ENCODE data around the gene COQ10A. TPM values are rescaled to one million over a fixed set of nuclear protein-coding genes. Genes with fewer than 3 reads are reported as not detected.

The COQ10A gene
- total and polyA plus RNA-seq, 2 of the 13 experiments (the other 11 are each of a cell fraction or from before 2014, with no cell fraction given), result 21.0 to 37.3 TPM

DNA sequence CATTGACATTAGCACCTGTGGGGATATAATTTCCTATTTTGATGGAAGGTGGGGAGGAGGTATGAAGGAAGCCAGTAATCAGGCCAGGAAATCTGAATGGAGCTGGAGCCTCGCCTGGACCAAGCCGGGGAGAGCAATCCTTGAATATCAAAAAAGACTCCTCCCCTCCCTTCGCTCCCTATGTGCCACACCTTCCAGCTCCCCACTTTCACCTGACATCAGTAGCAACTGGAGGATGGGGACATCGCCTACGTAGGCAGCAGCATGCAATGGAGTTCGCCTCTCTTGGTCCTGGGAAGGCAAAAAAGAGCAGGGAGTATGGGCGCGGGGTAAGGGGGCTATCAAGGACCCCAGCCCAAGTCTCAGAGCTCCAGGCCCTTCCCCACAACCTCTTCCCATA, 9.7 kb upstream of the COQ10A start:
- Histone ChIP-seq H3K4me1 (ENCODE audit: insufficient read depth, low read length) (peaks cover 28% of the 10 kb centered on the region), H3K9me3 (ENCODE audit: low read length) (no peaks in the 10 kb centered on the region), H3K79me2 (ENCODE audit: insufficient read depth, low read length) (peaks cover 10% of the 10 kb centered on the region), H3K4me2 (ENCODE audit: low read depth, low read length) (peak overlapping the region; percentile 77), H4K20me1 (ENCODE audit: insufficient read depth, low read length) (no peaks in the 10 kb centered on the region), H3K9ac (ENCODE audit: insufficient read depth, low read depth, low read length) (peak overlapping the region; percentile 79), H3K4me3 (replicated peaks in 1 of 3; ENCODE audit: insufficient read depth in 1 of 3, low read depth in 2 of 3, low read length in 3 of 3) (peak overlapping the region; percentile 74 to 96 (median 88)), H3K36me3 (replicated peaks in 1 of 2; ENCODE audit: control insufficient read depth in 1 of 2, insufficient read depth in 2 of 2, low read length in 2 of 2) (peaks cover 18 to 35% of the 10 kb centered on the region in 2 experiments), H3K27me3 (ENCODE audit: control insufficient read depth in 1 of 2, insufficient read depth in 2 of 2, low read length in 2 of 2) (no peaks in the 10 kb centered on the region), H3K27ac (ENCODE audit: extremely low read length, insufficient read depth, low read length) (no peak overlapping the region), H2AFZ (ENCODE audit: low read length) (no peak overlapping the region)
- TF ChIP-seq HIVEP1 (CRISPR knock-in tag; IDR thresholded peaks at IDR 0.05) (0 out of 2 replicates have a peak, but pooled peaks have one; percentile 5), ZNF20 (CRISPR knock-in tag; IDR thresholded peaks at IDR 0.05) (no peak)
- no peak; the same call in 2 of the 3 replicates for ATAC-seq
- WGBS (ENCODE audit: low lambda C conversion rate), result 87% methylated on average over 8 of the region's 8 CpGs
- intact Hi-C loops (cut with micrococcal nuclease; ENCODE audit: unreplicated experiment), result loop anchor here (5.0 kb wide), 1 partner anchor 35 kb away; the partner anchor contains the start of genes NABP2 and RNF41
- no peak for FAIRE-seq
- DNase-seq (ENCODE audit: low spot score), result no peak
- ChIA-PET CTCF (ENCODE audit: low intra/inter-chr PET ratio, low total read pairs) (interaction anchor here (1.4 to 2.1 kb wide), 2 partner anchors 33 to 64 kb away, joined by 6 to 12 read pairs; partner anchors contain the start of gene NABP2), POLR2A (interaction anchor here (1.4 to 3.5 kb wide), 2 partner anchors 10 to 26 kb away, joined by 8 to 24 read pairs; partner anchors contain the start of gene COQ10A)
- in situ Hi-C loops (cut with HindIII; ENCODE audit: extremely low pct_ligation_motif_present, low pct_unique_long_range_greater_than_20kb), result loop anchor here (5.0 kb wide), 2 partner anchors 35 to 65 kb away; partner anchors contain the start of genes NABP2 and RNF41
- no TSS peak for BruUV-seq (replicated peaks)

GRCh38 chr12:56257491-56258067, 9.2 kb upstream of the COQ10A start:
- WGBS (ENCODE audit: low lambda C conversion rate), result 4% methylated on average over 3 of the region's 27 CpGs
- peak; percentile 36 for FAIRE-seq
- in situ Hi-C loops (cut with HindIII; ENCODE audit: extremely low pct_ligation_motif_present, low pct_unique_long_range_greater_than_20kb), result loop anchor here (5.0 kb wide), 2 partner anchors 35 to 65 kb away; partner anchors contain the start of genes NABP2 and RNF41
- H3K4me1 ChIP-seq (ENCODE audit: insufficient read depth, low read length), result peaks cover 28% of the 10 kb centered on the region
- peak overlapping the region; percentile 79 for H3K9ac ChIP-seq (ENCODE audit: insufficient read depth, low read depth, low read length)
- H3K9me3 ChIP-seq (ENCODE audit: low read length), result no peaks in the 10 kb centered on the region
- no peaks in the 10 kb centered on the region for H3K27me3 ChIP-seq (ENCODE audit: control insufficient read depth in 1 of 2, insufficient read depth in 2 of 2, low read length in 2 of 2)
- no TSS peak for BruUV-seq (replicated peaks)
- H3K27ac ChIP-seq (ENCODE audit: extremely low read length, insufficient read depth, low read length), result peak overlapping the region; percentile 42
- peaks cover 10% of the 10 kb centered on the region for H3K79me2 ChIP-seq (ENCODE audit: insufficient read depth, low read length)
- ChIA-PET POLR2A (interaction anchor here (1.1 to 3.5 kb wide), 6 partner anchors 9 to 58 kb away, joined by 5 to 24 read pairs (median 9); partner anchors contain the start of genes CNPY2, COQ10A, CS and RNF41), CTCF (ENCODE audit: low intra/inter-chr PET ratio, low total read pairs) (interaction anchor here (0.7 to 2.1 kb wide), 6 partner anchors 9 to 66 kb away, joined by 3 to 12 read pairs (median 6); partner anchors contain the start of genes COQ10A, NABP2 and SLC39A5)
- DNase-seq (ENCODE audit: low spot score), result peak; percentile 36
- H4K20me1 ChIP-seq (ENCODE audit: insufficient read depth, low read length), result no peaks in the 10 kb centered on the region
- no peak overlapping the region for H2AFZ ChIP-seq (ENCODE audit: low read length)
- intact Hi-C loops (cut with micrococcal nuclease; ENCODE audit: unreplicated experiment), result loop anchor here (1.0 to 5.0 kb wide), 2 partner anchors 35 to 64 kb away; partner anchors contain the start of genes NABP2 and RNF41
- peak; percentile 73 for ATAC-seq
- H3K36me3 ChIP-seq (replicated peaks in 1 of 2; ENCODE audit: control insufficient read depth in 1 of 2, insufficient read depth in 2 of 2, low read length in 2 of 2), result peaks cover 15 to 30% of the 10 kb centered on the region in 2 experiments
- peak overlapping the region; percentile 74 to 96 (median 88) for H3K4me3 ChIP-seq (replicated peaks in 1 of 3; ENCODE audit: insufficient read depth in 1 of 3, low read depth in 2 of 3, low read length in 3 of 3)
- H3K4me2 ChIP-seq (ENCODE audit: low read depth, low read length), result peak overlapping the region; percentile 77
- TF ChIP-seq FOXA1 (IDR thresholded peaks at IDR 0.05) (no peak), FOXA1 (CRISPR knock-in tag; IDR thresholded peaks at IDR 0.05) (no peak), ISL2 (CRISPR knock-in tag; IDR thresholded peaks at IDR 0.05) (no peak), ZNF430 (CRISPR knock-in tag; IDR thresholded peaks at IDR 0.05) (peak; percentile 31; the same call in 1 of the 2 replicates), XRCC5 (optimal IDR thresholded peaks at IDR 0.05; ENCODE audit: low read length) (no peak), RFXAP (CRISPR knock-in tag; IDR thresholded peaks at IDR 0.05; ENCODE audit: borderline replicate concordance) (no peak), ZFYVE20 (CRISPR knock-in tag; IDR thresholded peaks at IDR 0.05; ENCODE audit: borderline replicate concordance, low read depth) (no peak), NFKB2 (CRISPR knock-in tag; IDR thresholded peaks at IDR 0.05; ENCODE audit: borderline replicate concordance) (no peak; the same call in 1 of the 2 replicates), HIVEP1 (CRISPR knock-in tag; IDR thresholded peaks at IDR 0.05) (0 out of 2 replicates have a peak, but pooled peaks have one; percentile 2), CCDC6 (CRISPR knock-in tag; IDR thresholded peaks at IDR 0.05) (no peak), RXRA (CRISPR knock-in tag; IDR thresholded peaks at IDR 0.05) (no peak), ZFP36L2 (CRISPR knock-in tag; IDR thresholded peaks at IDR 0.05) (no peak), GZF1 (CRISPR knock-in tag; IDR thresholded peaks at IDR 0.05) (no peak), NFYC (CRISPR knock-in tag; IDR thresholded peaks at IDR 0.05) (no peak), RBAK (CRISPR knock-in tag; IDR thresholded peaks at IDR 0.05) (no peak), ATF4 (CRISPR knock-in tag; IDR thresholded peaks at IDR 0.05) (no peak), CEBPB (IDR thresholded peaks at IDR 0.05; ENCODE audit: borderline replicate concordance, low read depth, low read length) (no peak)

All from HepG2 (cell line).